Measurements from ENCODE around the gene PHKG1.
"Not testable (repeated sequence)": the region's sequence is repeated elsewhere in the genome, so short reads cannot be mapped to it uniquely, and the experiment has no call there.

The PHKG1 gene

DNA sequence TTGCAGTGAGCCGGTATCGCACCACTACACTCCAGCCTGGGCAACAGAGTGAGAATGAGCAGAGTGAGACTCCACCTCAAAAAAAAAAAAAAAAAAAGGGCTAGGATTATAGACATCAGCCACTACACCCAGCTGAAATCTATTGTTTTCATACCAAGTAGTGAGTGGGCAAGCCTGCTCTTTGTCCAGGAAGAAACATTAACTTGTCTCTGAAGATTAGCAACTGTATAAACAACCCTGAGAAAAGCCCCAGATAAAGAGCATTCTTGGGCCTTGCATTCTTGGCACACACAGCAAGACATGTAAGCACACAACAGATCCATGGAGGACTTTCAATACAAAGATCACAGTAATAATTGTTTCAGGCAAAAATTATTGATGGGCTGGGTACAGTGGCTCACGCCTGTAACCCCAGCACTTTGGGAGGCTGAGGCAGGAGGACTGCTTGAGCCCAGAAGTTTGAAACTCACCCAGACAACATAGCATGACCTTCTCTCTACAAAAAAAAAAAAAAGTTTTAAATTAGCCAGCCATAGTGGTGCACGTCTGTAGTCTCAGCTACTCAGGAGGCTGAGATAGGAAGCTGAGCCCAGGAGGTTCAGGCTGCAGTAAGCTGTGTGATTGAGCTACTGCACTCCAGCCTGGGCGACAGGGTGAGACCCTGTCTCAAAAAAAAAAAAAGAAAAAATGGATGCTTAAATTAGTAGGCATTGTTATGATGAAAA lies 45.9 kb downstream of the PHKG1 start:
- DNase-seq (no peak), ATAC-seq (ENCODE audit: insufficient read depth, low read depth) (no peak)
- Histone ChIP-seq H3K27ac (ENCODE audit: low read length) (no peak overlapping the region), H4K20me1 (ENCODE audit: insufficient read depth, low read length) (no peaks in the 10 kb centered on the region; the same call in 1 of the 2 replicates), H3K4me1 (ENCODE audit: insufficient read depth, low read length) (peaks cover 13% of the 10 kb centered on the region), H3K36me3 (ENCODE audit: insufficient read depth, low read length) (peaks cover 11% of the 10 kb centered on the region), H3K9ac (ENCODE audit: low read depth, low read length) (no peak overlapping the region), H3K79me2 (ENCODE audit: insufficient read depth, low read length) (peaks cover 54% of the 10 kb centered on the region), H2AFZ (ENCODE audit: low read depth, low read length) (no peak overlapping the region), H3K9me3 (ENCODE audit: insufficient read depth, low read length, severe bottlenecking) (no peaks in the 10 kb centered on the region), H3K4me3 (ENCODE audit: low read depth in 1 of 2, low read length in 2 of 2) (no peak overlapping the region), H3K4me2 (ENCODE audit: insufficient read depth, low read length) (no peak overlapping the region), H3K27me3 (ENCODE audit: insufficient read depth, low read length, poor library complexity) (no peaks in the 10 kb centered on the region)
- TF ChIP-seq EZH2 (IDR thresholded peaks at IDR 0.05; ENCODE audit: borderline replicate concordance, low read depth, low read length, severe bottlenecking), result no peak
- TF ChIP-seq, protein P1, sequence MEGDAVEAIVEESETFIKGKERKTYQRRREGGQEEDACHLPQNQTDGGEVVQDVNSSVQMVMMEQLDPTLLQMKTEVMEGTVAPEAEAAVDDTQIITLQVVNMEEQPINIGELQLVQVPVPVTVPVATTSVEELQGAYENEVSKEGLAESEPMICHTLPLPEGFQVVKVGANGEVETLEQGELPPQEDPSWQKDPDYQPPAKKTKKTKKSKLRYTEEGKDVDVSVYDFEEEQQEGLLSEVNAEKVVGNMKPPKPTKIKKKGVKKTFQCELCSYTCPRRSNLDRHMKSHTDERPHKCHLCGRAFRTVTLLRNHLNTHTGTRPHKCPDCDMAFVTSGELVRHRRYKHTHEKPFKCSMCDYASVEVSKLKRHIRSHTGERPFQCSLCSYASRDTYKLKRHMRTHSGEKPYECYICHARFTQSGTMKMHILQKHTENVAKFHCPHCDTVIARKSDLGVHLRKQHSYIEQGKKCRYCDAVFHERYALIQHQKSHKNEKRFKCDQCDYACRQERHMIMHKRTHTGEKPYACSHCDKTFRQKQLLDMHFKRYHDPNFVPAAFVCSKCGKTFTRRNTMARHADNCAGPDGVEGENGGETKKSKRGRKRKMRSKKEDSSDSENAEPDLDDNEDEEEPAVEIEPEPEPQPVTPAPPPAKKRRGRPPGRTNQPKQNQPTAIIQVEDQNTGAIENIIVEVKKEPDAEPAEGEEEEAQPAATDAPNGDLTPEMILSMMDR (IDR thresholded peaks at IDR 0.05; ENCODE audit: borderline replicate concordance, extremely low read depth, low read length, poor library complexity, severe bottlenecking), result no peak

DNA sequence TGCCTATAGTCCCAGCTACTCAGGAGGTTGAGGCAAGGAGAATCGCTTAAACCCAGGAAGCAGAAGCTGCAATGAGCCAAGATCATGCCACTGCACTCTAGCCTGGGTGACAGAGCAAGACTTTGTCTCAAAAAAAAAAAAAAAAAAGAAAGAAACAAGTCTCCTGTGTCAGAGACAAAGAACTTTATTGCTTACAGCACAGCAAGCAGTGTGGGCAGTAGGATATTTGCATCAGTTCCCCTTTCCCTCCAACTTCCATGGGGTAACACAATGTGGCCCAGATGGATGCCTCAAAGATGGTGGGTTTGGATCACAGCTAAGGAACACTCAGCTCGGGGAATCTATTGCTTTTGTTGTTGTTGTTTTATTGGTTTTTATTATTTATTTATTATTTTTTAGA lies 47.0 kb downstream of the PHKG1 start:
- Histone ChIP-seq H3K79me2 (ENCODE audit: insufficient read depth, low read length) (peaks cover 45% of the 10 kb centered on the region), H3K36me3 (ENCODE audit: insufficient read depth, low read length) (peaks cover 16% of the 10 kb centered on the region), H3K4me1 (ENCODE audit: insufficient read depth, low read length) (peaks cover 13% of the 10 kb centered on the region)
- not testable (repeated sequence) for H3K9ac ChIP-seq (ENCODE audit: low read depth, low read length); H3K4me2 ChIP-seq (ENCODE audit: insufficient read depth, low read length); H3K4me3 ChIP-seq (ENCODE audit: low read depth in 1 of 2, low read length in 2 of 2); H2AFZ ChIP-seq (ENCODE audit: low read depth, low read length); DNase-seq; H3K27me3 ChIP-seq (ENCODE audit: insufficient read depth, low read length, poor library complexity); ATAC-seq (ENCODE audit: insufficient read depth, low read depth); H4K20me1 ChIP-seq (ENCODE audit: insufficient read depth, low read length); H3K27ac ChIP-seq (ENCODE audit: low read length); H3K9me3 ChIP-seq (ENCODE audit: insufficient read depth, low read length, severe bottlenecking)

DNA sequence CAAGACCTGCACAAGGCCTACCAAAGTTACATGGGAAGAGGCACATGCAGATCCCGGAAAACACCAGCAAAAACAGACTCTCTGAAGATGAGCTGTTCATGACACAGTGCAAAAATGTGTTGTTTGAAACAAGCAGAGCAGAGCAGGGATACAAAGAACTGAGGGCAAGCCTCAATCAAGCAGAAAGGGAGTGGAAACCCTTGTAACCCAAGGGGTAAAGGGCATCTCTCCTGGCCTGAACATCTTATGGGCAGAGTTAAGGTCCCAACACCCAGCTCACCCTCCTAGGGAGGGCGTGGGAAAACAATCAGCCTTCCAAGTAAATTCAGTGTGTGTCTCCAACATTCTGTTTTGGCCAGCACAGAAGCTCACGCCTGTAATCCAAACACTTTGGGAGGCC lies 52.0 kb downstream of the PHKG1 start:
- Histone ChIP-seq H4K20me1 (ENCODE audit: insufficient read depth, low read length) (no peaks in the 10 kb centered on the region), H3K79me2 (ENCODE audit: insufficient read depth, low read length) (peaks cover 11% of the 10 kb centered on the region; the same call in 1 of the 2 replicates), H3K4me2 (ENCODE audit: insufficient read depth, low read length) (no peak overlapping the region), H3K27ac (ENCODE audit: low read length) (no peak overlapping the region), H3K4me1 (ENCODE audit: insufficient read depth, low read length) (peaks cover under 1% of the 10 kb centered on the region; the same call in 1 of the 2 replicates), H3K27me3 (ENCODE audit: insufficient read depth, low read length, poor library complexity) (no peaks in the 10 kb centered on the region), H2AFZ (ENCODE audit: low read depth, low read length) (no peak overlapping the region), H3K4me3 (ENCODE audit: low read depth in 1 of 2, low read length in 2 of 2) (no peak overlapping the region), H3K36me3 (ENCODE audit: insufficient read depth, low read length) (peaks cover 26% of the 10 kb centered on the region), H3K9ac (ENCODE audit: low read depth, low read length) (no peak overlapping the region), H3K9me3 (ENCODE audit: insufficient read depth, low read length, severe bottlenecking) (no peaks in the 10 kb centered on the region)
- TF ChIP-seq EZH2 (IDR thresholded peaks at IDR 0.05; ENCODE audit: borderline replicate concordance, low read depth, low read length, severe bottlenecking), result no peak
- TF ChIP-seq, protein P1 (IDR thresholded peaks at IDR 0.05; ENCODE audit: borderline replicate concordance, extremely low read depth, low read length, poor library complexity, severe bottlenecking), result no peak
- DNase-seq (no peak), ATAC-seq (ENCODE audit: insufficient read depth, low read depth) (no peak)

DNA sequence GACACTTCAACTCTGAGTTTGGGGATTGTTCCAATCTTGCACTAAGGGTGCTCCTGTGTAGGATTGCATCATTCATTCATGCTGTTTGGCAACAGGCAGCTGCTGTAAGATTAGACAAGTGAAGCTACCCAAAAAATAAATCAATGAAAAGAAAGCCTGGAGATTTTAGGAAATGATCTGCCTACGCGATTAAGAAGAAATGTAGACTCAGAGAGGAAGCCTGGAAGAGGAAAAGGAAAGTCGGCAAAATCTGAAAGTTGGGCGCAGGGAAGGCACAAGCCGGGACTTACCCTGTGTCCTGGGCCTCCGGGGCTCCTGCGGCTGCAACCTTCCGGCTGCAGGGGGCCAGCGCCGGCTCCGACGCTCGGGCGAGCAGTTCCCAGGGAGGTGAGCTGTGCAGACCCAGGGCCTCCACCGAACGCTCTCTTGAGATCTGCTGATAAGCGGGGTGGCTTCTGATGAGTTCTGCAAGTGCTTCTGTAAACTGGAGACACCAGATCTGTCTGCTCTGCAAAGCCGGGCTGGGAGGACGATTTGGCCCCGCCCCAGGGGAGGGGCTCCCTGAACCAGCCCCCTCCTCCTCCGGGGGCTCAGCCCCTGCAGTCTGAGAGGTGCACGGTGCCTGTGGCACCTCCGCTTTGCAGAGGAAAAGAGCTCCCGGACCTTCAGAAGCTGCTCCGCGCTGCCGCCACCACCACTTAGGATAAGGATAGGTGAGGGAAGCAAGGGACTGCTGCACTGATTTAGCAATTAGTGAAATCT lies 58.9 kb downstream of the PHKG1 start:
- ATAC-seq (ENCODE audit: insufficient read depth, low read depth), result peak; percentile 96
- Histone ChIP-seq H2AFZ (ENCODE audit: low read depth, low read length) (peak overlapping the region; percentile 67), H3K36me3 (ENCODE audit: insufficient read depth, low read length) (peaks cover 30% of the 10 kb centered on the region), H3K27ac (ENCODE audit: low read length) (peak overlapping the region; percentile 82), H3K4me2 (ENCODE audit: insufficient read depth, low read length) (peak overlapping the region; percentile 71), H4K20me1 (ENCODE audit: insufficient read depth, low read length) (no peaks in the 10 kb centered on the region), H3K9ac (ENCODE audit: low read depth, low read length) (peak overlapping the region; percentile 64), H3K79me2 (ENCODE audit: insufficient read depth, low read length) (peaks cover 33% of the 10 kb centered on the region), H3K4me1 (ENCODE audit: insufficient read depth, low read length) (peaks cover 32% of the 10 kb centered on the region), H3K4me3 (ENCODE audit: low read depth in 1 of 2, low read length in 2 of 2) (peak overlapping the region; percentile 58 to 62), H3K9me3 (ENCODE audit: insufficient read depth, low read length, severe bottlenecking) (no peaks in the 10 kb centered on the region), H3K27me3 (ENCODE audit: insufficient read depth, low read length, poor library complexity) (no peaks in the 10 kb centered on the region)
- peak; percentile 95 for DNase-seq
- TF ChIP-seq, protein P1 (IDR thresholded peaks at IDR 0.05; ENCODE audit: borderline replicate concordance, extremely low read depth, low read length, poor library complexity, severe bottlenecking), result peak; percentile 44
- TF ChIP-seq EZH2 (IDR thresholded peaks at IDR 0.05; ENCODE audit: borderline replicate concordance, low read depth, low read length, severe bottlenecking), result no peak

DNA sequence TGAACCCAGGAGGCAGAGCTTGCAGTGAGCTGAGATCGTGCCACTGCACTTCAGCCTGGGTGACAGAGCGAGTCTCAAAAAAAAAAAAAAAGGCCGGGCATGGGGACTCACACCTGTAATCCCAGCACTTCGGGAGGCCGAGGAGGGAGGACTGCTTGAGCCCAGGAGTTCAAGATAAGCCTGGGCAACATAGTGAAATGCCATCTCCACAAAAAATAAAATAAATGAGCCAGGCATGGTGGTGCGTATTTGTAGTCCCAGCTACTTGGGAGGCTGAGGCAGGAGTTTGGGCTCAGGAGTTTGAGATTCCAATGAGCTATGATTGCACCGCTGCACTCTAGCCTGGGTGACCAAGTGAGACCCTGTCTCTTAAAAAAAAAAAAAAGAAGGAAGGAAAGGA lies 60.2 kb downstream of the PHKG1 start:
- peaks cover 41% of the 10 kb centered on the region for H3K79me2 ChIP-seq (ENCODE audit: insufficient read depth, low read length)
- H2AFZ ChIP-seq (ENCODE audit: low read depth, low read length); H3K27ac ChIP-seq (ENCODE audit: low read length); H3K9me3 ChIP-seq (ENCODE audit: insufficient read depth, low read length, severe bottlenecking); ATAC-seq (ENCODE audit: insufficient read depth, low read depth); H3K27me3 ChIP-seq (ENCODE audit: insufficient read depth, low read length, poor library complexity); H4K20me1 ChIP-seq (ENCODE audit: insufficient read depth, low read length); DNase-seq: not testable (repeated sequence)
- peaks cover 34% of the 10 kb centered on the region for H3K36me3 ChIP-seq (ENCODE audit: insufficient read depth, low read length)
- peak overlapping the region; percentile 71 for H3K4me2 ChIP-seq (ENCODE audit: insufficient read depth, low read length)
- peak overlapping the region in 1 of 2 experiments; percentile 62; a peak in 1 of 4 replicates for H3K4me3 ChIP-seq (ENCODE audit: low read depth in 1 of 2, low read length in 2 of 2)
- H3K4me1 ChIP-seq (ENCODE audit: insufficient read depth, low read length), result peaks cover 32% of the 10 kb centered on the region
- H3K9ac ChIP-seq (ENCODE audit: low read depth, low read length), result peak overlapping the region; percentile 64

Data from DND-41 (cell line).